DND-41 (cell line): ENCODE data around the gene SHQ1.

Experiments used
- CTCF ChIP-seq: IDR thresholded peaks from 2 replicates; pipeline ENCODE4 v1.5.1; 2012; ENCODE audit warnings: borderline replicate concordance, low read length, moderate library complexity, mild to moderate bottlenecking; ENCODE audit not compliant: poor library complexity, severe bottlenecking; ENCODE audit errors: extremely low read depth
- EZH2 ChIP-seq: IDR thresholded peaks from 3 replicates; pipeline ENCODE4 v1.6.1; 2012; ENCODE audit warnings: borderline replicate concordance, low read depth, mild to moderate bottlenecking, moderate library complexity, low read length, inconsistent platforms; ENCODE audit not compliant: severe bottlenecking

GRCh38 chr3:72889310-72890165 is 41.3 kb upstream of the SHQ1 start:
- TF ChIP-seq CTCF (no peak), EZH2 (no peak)
